PC-3 (cell line): ENCODE results near the gene STX8.

Experiments used
- CTCF ChIP-seq: fragments of 300-600 bp; sonication (generic); conservative IDR thresholded peaks from 2 replicates; pipeline ENCODE4 v1.5.1; 2017; ENCODE audit warnings: antibody characterized with exemption, low read depth, mild to moderate bottlenecking, low read length
- EZH2 ChIP-seq: fragments of 300-600 bp; sonication (generic); IDR thresholded peaks from one replicate; pipeline ENCODE4 v1.6.1; 2017; ENCODE audit warnings: antibody characterized with exemption, mild to moderate bottlenecking, low read length; ENCODE audit not compliant: unreplicated experiment

GRCh38 chr17:9577373-9577709 lies 1.7 kb upstream of the STX8 start:
- TF ChIP-seq CTCF (no peak), EZH2 (no peak)
